GM19035 (cell line): Measurements from ENCODE around the gene FAM53A.

Experiments used
- ATAC-seq: cut with Tn5 transposase; IDR thresholded peaks from one replicate; pipeline ENCODE4 v1.9.1; 2021; ENCODE audit not compliant: unreplicated experiment

Gene FAM53A

DNA sequence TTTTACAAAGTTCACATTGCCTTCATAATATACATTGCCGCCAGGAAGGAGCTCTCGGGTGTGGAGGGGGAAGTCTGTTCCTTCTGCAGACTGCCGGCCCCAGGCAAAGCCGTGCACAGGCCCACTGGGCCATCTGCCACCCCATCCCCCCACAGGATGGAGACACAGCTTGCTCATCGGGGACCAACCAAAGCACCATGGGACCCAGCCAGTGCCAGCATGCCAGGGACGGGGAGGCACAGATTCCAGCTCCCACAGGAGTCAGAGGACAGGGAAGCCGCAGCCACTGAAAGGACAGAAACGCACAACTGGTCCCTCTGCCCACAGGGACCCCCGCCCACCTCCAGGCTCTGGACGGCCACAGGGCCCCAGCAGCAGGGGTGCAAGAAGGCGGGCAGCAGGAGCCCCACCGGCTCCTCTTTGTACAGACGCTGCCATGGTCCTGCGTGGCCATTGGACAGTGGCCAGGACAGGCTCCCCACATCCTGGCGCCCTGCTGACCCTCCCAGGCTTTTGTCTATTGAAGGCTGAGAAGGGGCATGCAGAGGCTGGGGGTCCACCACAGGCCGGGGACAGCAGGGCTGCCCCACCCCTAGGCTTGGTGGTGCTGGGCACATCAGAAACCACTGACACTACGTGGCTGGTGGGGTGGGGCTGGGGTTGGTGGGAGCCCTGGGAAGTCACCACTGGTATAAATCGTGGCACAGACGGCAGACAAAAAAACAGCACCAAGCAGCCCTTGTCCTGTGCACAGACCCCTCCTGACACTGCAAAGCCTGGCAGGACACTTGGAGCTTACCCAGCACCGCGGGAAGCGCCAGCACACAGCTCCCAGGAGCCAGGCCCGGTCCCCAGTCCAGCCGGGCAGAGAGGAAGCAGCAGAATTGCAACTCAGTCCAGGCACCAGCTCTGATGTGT, 89.0 kb downstream of the FAM53A start:
- no peak for ATAC-seq

DNA sequence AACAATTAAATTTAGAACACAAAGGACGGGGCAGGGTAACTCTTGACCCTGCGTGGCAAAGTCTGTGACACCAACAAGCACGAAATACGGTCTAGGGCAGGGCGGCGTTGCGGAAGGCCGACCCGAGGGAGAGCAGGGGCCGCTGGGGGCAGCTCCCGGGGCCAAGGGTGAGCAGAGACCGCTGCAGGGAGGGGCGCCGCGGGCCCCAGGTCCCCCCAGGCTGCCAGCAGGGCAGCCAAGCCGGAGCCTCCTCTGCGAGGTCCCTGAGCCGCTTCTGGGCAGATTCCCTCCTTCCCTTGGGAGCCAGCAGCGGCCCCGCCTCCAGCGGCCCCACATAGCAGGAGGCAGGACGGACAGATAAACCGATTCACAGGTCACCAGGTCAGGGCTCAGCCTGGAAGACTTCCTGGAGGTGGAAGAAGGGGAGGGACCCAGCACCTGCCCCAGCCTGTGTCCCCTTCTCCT, 90.2 kb downstream of the FAM53A start:
- ATAC-seq, result no peak

DNA sequence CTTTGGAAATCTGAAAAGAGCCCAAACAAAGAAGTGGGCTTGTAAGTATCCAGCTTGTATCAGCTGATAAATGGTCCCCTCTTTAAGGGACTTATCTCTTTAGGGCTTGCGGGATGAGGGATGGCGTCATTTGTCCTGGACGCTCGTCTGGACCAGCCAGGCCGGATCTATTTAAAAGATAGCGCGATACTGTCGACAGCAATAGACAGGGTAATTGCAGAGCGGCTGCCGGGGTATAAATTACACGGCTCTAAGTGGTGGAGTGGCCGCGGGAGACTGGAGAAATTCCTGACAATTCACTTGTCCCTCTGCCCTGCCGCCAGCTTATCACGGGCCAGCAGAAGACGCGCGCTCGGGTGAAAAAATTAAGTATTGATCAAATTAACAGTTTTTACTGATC, 90.7 kb downstream of the FAM53A start:
- ATAC-seq, result no peak

DNA sequence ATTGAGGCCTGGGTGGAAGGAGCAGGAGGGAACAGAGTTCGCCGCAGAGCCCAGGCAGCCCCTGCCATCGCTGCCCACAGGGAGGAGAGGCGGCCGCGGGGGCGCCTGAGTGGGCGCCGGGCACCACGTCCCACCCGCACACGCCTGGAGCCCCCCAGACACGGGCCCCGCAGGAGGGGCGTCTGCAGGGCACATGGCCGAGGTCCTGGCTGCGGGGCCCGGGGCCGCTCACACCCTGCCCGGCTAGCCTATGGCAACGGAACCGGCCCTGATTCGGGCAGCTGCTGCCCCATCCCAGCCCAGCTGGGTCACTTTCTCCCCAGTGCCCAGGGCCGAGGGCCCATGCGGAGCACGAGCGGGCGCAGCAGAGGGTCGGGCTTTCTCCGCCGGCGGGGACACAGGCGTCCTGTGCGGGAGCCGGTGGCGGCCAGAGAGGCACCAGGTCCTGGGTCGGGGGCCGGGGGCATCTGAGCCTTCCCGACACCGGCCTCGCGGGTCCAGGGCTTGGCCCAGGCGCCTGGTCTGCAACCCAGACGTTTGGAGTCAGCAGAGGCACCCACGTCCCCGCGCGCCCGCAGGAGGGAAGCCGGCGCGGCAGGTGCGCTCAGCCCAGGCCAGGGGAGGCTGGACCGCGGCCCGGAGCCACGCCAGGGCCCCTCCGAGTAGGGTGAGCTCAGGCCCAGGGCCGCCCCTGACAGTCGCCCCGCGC, 91.2 kb downstream of the FAM53A start:
- ATAC-seq, result no peak

DNA sequence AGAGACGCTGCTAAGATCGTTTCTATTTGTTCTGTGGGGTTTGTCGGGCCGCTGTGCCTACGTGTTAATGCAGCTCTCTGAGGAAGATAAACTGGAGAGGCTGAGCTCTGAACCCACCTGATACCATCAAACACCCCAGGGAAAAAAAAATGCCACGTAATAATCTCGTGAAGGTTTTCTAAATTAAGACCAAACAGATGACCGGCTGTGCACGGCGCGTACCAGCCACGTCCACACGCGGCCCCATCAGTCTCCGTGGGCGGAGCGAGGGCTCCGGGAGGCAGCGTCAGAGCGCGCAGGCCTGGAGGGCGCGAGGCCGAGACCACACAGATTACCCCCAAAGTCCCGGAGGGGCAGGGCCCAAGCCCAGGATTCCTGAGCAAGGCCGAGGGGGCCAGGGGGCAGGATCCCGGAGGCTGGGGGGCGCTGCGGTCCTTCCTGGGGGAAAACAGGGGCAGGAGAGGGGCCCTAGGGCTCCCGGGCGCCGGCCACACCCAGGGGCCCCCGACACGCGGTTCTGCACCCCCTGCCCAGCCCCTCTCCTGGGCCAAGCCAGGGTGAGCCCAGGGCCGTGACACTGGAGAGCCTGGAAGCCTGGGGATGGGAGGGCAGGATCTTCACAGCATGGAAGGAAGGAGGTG, 91.9 kb downstream of the FAM53A start:
- no peak for ATAC-seq

DNA sequence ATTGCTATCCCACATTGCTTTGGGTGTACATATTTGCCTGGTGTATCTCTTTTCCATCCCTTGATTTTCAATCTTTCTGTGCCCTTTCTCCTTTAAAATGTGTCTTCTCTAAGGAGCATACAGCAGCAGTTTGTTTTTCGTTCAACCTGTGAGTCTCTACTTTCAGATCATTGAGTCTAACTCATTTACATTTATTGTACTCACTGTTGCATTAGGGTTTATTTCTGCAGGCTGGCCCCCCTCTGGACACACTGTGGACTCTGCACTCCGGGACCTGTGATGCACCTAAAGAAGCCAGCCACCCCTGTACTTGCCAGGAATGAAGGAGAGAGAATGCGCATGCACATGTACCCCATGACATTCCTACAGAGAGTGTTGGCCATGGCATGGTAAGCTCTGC, 93.0 kb downstream of the FAM53A start:
- ATAC-seq, result no peak

DNA sequence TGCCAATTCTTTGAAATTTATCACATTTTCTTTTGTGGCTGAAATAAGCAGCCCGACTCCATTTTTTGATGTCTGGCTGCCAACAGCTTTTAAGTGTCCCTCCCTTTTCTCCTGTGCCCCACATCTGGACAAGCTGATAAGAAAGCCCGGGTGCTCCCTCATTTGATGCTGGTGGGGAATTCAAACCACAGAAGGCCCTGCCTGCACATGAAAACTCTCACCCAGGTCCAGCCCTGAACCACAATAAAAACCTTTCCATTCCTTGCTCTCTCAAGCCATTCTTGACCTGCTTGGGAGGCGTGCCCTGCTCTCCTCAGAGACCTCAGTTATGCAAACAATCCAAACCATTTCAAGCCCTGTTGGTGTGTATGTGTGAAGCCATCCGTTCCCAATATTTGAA, 93.9 kb downstream of the FAM53A start:
- no peak for ATAC-seq
